ENCODE measurements around the gene SUDS3. TPM values are rescaled to one million over a fixed set of nuclear protein-coding genes. Genes with fewer than 3 reads are reported as not detected.

The SUDS3 gene
- total RNA-seq, 2 experiments from 2014 or later, result 17.5 to 22.0 TPM

DNA sequence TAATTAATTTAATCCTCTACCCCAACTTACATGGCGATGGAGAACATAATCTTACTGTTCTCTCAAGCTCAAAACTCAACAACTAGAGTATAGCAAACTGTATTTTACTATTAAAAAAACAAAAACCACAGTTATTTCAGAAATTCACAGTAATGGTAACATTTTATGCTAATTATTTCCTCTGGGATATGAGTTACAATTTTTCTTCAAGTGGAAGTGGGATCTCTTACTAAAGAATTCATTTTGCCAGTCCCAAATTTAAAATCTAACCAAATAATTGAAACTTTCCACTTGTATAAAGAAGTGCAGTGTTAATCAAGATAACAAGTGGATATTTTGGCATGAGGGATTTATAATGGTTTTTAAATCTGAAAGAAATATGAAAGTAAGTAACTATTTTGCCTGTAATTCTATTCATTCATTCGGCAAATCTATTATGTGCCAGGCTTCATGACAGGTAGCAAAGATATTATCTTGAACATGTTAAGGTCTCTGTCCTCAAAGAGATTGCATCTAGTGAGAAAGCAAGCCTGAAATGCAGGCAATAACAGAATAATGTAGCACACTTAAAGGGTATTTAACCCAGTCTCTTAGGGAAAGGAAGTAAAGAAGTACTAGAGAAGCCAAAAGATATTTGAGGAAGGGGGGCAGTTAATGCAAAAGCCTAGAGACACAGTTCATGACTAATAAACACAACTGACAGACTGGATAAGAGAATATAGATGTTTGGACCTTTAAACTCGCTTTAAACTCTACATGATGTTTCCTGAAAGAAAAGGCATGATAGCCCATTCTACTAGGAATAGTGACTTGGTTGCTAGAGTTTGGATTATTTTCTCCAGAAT lies 47.6 kb upstream of the SUDS3 start:
- Mint-ChIP-seq H3K4me1 (ENCODE audit: low read depth) (peaks cover 61% of the 10 kb centered on the region), H3K36me3 (ENCODE audit: low read depth) (peaks cover 47% of the 10 kb centered on the region), H3K4me3 (no peak overlapping the region), H3K27ac (no peak overlapping the region), H3K9me3 (no peaks in the 10 kb centered on the region), H3K27me3 (no peaks in the 10 kb centered on the region)
- no peak overlapping the region for H3K4me3 ChIP-seq (ENCODE audit: low read length)
- H3K4me1 ChIP-seq (ENCODE audit: insufficient read depth, low read length), result no peaks in the 10 kb centered on the region
- TF ChIP-seq, protein P1, sequence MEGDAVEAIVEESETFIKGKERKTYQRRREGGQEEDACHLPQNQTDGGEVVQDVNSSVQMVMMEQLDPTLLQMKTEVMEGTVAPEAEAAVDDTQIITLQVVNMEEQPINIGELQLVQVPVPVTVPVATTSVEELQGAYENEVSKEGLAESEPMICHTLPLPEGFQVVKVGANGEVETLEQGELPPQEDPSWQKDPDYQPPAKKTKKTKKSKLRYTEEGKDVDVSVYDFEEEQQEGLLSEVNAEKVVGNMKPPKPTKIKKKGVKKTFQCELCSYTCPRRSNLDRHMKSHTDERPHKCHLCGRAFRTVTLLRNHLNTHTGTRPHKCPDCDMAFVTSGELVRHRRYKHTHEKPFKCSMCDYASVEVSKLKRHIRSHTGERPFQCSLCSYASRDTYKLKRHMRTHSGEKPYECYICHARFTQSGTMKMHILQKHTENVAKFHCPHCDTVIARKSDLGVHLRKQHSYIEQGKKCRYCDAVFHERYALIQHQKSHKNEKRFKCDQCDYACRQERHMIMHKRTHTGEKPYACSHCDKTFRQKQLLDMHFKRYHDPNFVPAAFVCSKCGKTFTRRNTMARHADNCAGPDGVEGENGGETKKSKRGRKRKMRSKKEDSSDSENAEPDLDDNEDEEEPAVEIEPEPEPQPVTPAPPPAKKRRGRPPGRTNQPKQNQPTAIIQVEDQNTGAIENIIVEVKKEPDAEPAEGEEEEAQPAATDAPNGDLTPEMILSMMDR (IDR thresholded peaks at IDR 0.05), result no peak
- ChIA-PET CTCF (no interaction called here), POLR2A (no interaction called here)
- no peak overlapping the region for H3K27ac ChIP-seq (ENCODE audit: low read depth in 1 of 2, low read length in 2 of 2)
- no peak for ATAC-seq (ENCODE audit: poor library complexity)
- no peaks in the 10 kb centered on the region for H3K9me3 ChIP-seq (ENCODE audit: control insufficient read depth in 1 of 2, insufficient read depth in 1 of 2, low read length in 2 of 2)
- no peak for DNase-seq
- intact Hi-C loops (cut with DNase I, micrococcal nuclease), result no loop called here
- no peaks in the 10 kb centered on the region for H3K27me3 ChIP-seq (ENCODE audit: control insufficient read depth in 1 of 2, insufficient read depth in 2 of 2, low read length in 2 of 2)
- no peaks in the 10 kb centered on the region for H3K36me3 ChIP-seq (ENCODE audit: insufficient read depth, low read length)

DNA sequence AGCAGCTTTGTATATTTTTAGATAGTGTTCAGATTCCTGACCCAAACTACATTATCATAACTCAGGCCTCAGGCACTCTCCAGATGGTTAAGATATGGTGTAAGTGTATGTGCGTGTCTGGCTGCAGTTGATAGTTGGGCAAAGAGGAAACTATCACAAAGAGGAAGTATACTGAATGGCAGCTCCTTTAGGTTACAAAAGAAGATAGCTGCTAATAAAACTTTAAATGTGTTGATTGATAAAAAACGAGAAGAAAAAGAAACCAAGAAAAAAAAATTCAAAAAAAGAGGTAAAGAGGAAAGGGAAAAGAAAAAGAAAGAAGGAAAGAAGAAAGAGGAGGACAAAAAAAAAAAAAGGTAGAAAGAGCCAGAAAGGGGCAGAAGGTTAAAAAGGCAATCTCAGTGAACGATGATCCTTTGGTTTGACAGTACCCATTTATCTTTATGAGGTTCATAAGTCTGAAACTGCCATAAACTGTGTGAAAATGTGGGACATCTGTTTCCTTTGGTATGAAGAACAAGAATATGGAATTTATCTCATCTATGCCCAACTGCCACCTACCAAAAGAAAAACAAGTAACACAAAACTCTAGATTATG lies 45.8 kb upstream of the SUDS3 start:
- Histone ChIP-seq H3K9me3 (ENCODE audit: control insufficient read depth in 1 of 2, insufficient read depth in 1 of 2, low read length in 2 of 2) (no peaks in the 10 kb centered on the region), H3K36me3 (ENCODE audit: insufficient read depth, low read length) (no peaks in the 10 kb centered on the region), H3K27me3 (ENCODE audit: control insufficient read depth in 1 of 2, insufficient read depth in 2 of 2, low read length in 2 of 2) (no peaks in the 10 kb centered on the region), H3K4me1 (ENCODE audit: insufficient read depth, low read length) (no peaks in the 10 kb centered on the region), H3K4me3 (ENCODE audit: low read length) (no peak overlapping the region), H3K27ac (ENCODE audit: low read depth in 1 of 2, low read length in 2 of 2) (no peak overlapping the region)
- no peaks in the 10 kb centered on the region for H3K9me3 Mint-ChIP-seq
- peaks cover 46% of the 10 kb centered on the region for H3K4me1 Mint-ChIP-seq (ENCODE audit: low read depth)
- intact Hi-C loops (cut with DNase I, micrococcal nuclease), result no loop called here
- no peaks in the 10 kb centered on the region for H3K27me3 Mint-ChIP-seq
- ChIA-PET POLR2A (interaction anchor here (0.6 kb wide), 1 partner anchor 1178 kb away, joined by 5 read pairs; no protein-coding TSS in a partner anchor), CTCF (no interaction called here)
- no peak overlapping the region for H3K27ac Mint-ChIP-seq
- peaks cover 47% of the 10 kb centered on the region for H3K36me3 Mint-ChIP-seq (ENCODE audit: low read depth)
- ATAC-seq (ENCODE audit: poor library complexity), result no peak
- H3K4me3 Mint-ChIP-seq, result no peak overlapping the region
- peak in 3 of 14 experiments; percentile 6 to 38 (median 31) for DNase-seq
- TF ChIP-seq, protein P1 (IDR thresholded peaks at IDR 0.05), result no peak

DNA sequence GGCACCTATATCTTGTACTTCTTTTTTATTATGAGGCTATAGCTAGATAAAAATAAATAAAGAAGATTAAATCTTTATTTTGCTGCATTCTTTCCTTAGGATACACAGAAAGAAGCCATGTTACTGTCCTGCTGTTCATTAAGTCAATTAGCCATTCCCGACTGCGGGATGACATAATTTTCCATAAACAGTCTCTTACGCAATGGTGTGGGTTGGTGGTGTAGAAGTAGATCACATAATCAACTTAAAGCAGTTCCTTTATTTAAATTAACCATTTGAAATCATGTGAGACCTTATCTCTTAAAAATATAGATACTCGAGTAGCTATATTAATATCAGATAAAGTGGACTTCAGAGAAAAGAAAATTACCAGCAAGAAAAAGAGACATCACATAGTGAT lies 43.8 kb upstream of the SUDS3 start:
- H3K4me1 ChIP-seq (ENCODE audit: insufficient read depth, low read length), result no peaks in the 10 kb centered on the region
- ATAC-seq (ENCODE audit: poor library complexity), result no peak
- intact Hi-C loops (cut with DNase I, micrococcal nuclease), result no loop called here
- Mint-ChIP-seq H3K9me3 (no peaks in the 10 kb centered on the region), H3K27me3 (no peaks in the 10 kb centered on the region), H3K4me1 (ENCODE audit: low read depth) (peaks cover 50% of the 10 kb centered on the region), H3K36me3 (ENCODE audit: low read depth) (peaks cover 49% of the 10 kb centered on the region), H3K4me3 (no peak overlapping the region), H3K27ac (no peak overlapping the region)
- no peaks in the 10 kb centered on the region for H3K27me3 ChIP-seq (ENCODE audit: control insufficient read depth in 1 of 2, insufficient read depth in 2 of 2, low read length in 2 of 2)
- peak in 2 of 14 experiments; percentile 15 to 23 for DNase-seq
- CTCF ChIA-PET, result no interaction called here
- POLR2A ChIA-PET, result interaction anchor here (1.0 kb wide), 1 partner anchor 20 kb away, joined by 3 read pairs; no protein-coding TSS in a partner anchor
- TF ChIP-seq, protein P1 (IDR thresholded peaks at IDR 0.05), result no peak
- H3K36me3 ChIP-seq (ENCODE audit: insufficient read depth, low read length), result peaks cover 4% of the 10 kb centered on the region
- no peak overlapping the region for H3K4me3 ChIP-seq (ENCODE audit: low read length)
- no peak overlapping the region for H3K27ac ChIP-seq (ENCODE audit: low read depth in 1 of 2, low read length in 2 of 2)
- no peaks in the 10 kb centered on the region for H3K9me3 ChIP-seq (ENCODE audit: control insufficient read depth in 1 of 2, insufficient read depth in 1 of 2, low read length in 2 of 2)
